Ammon's horn (tissue), 1 donor: ENCODE measurements around the gene ACD.
"Not testable (repeated sequence)": the region's sequence is repeated elsewhere in the genome, so short reads cannot be mapped to it uniquely, and the experiment has no call there.

ENCODE experiments used
- DNase-seq: peaks from one replicate; pipeline ENCODE4 v3.0.0-alpha.2; 2016; ENCODE audit warnings: low spot score

The ACD gene

GRCh38 chr16:67659675-67660563 lies at the start of gene ACD:
Gene ACD (minus strand): TSS chr16:67660260. CDS start chr16:67660220, 40 bp downstream.
- DNase-seq, result peak; percentile 93

GRCh38 chr16:67709050-67709449 lies 49.0 kb upstream of the ACD start:
- no peak for DNase-seq

- no peak for DNase-seq
Measured at GRCh38 chr16:67708368-67708771, 48.3 kb upstream of the ACD start.

- no peak for DNase-seq
Measured at GRCh38 chr16:67707790-67708189, 47.7 kb upstream of the ACD start.

GRCh38 chr16:67707210-67707609 lies 47.1 kb upstream of the ACD start:
- no peak for DNase-seq

GRCh38 chr16:67704110-67704509 lies 44.0 kb upstream of the ACD start:
- DNase-seq, result no peak

- DNase-seq, result no peak
Measured at GRCh38 chr16:67703626-67704025, 43.6 kb upstream of the ACD start.

- DNase-seq, result no peak
Measured at GRCh38 chr16:67702130-67702529, 42.1 kb upstream of the ACD start.

- DNase-seq, result no peak
Measured at GRCh38 chr16:67701420-67701819, 41.4 kb upstream of the ACD start.

- no peak for DNase-seq
Measured at GRCh38 chr16:67699265-67699664, 39.2 kb upstream of the ACD start.

GRCh38 chr16:67697422-67698185 lies 37.5 kb upstream of the ACD start:
- DNase-seq, result no peak

GRCh38 chr16:67694611-67695010 lies 34.6 kb upstream of the ACD start:
- no peak for DNase-seq

- not testable (repeated sequence) for DNase-seq
Measured at GRCh38 chr16:67693517-67694285, 33.6 kb upstream of the ACD start.

GRCh38 chr16:67685388-67686112 lies 25.5 kb upstream of the ACD start:
- no peak for DNase-seq

- no peak for DNase-seq
Measured at GRCh38 chr16:67683767-67684166, 23.7 kb upstream of the ACD start.

- DNase-seq, result no peak
Measured at GRCh38 chr16:67679935-67680897, 20.2 kb upstream of the ACD start.

- no peak for DNase-seq
Measured at GRCh38 chr16:67678354-67679023, 18.4 kb upstream of the ACD start.

GRCh38 chr16:67677712-67678111 lies 17.7 kb upstream of the ACD start:
- no peak for DNase-seq

GRCh38 chr16:67676939-67677338 lies 16.9 kb upstream of the ACD start:
- DNase-seq, result no peak

GRCh38 chr16:67676516-67676915 lies 16.5 kb upstream of the ACD start:
- DNase-seq, result no peak
